Nephron (organoid): ENCODE measurements around the gene WDFY4.

Experiments used
- H3K27ac Mint-ChIP-seq, 3 experiments: 2 replicates each; pipeline ENCODE4 v1.8.0; 2020; ENCODE audit warnings: mixed read lengths in 3 of 3, mild to moderate bottlenecking in 2 of 3, moderate library complexity in 1 of 3
- H3K27me3 Mint-ChIP-seq: 2 replicates; pipeline ENCODE4 v1.8.0; 2021; ENCODE audit warnings: low read depth, mild to moderate bottlenecking, moderate library complexity, mixed read lengths
- H3K36me3 Mint-ChIP-seq: 2 replicates; pipeline ENCODE4 v1.8.0; 2020; ENCODE audit warnings: low read depth, mixed read lengths
- H3K4me1 Mint-ChIP-seq: 2 replicates; pipeline ENCODE4 v1.8.0; 2020; ENCODE audit warnings: mixed read lengths
- H3K4me3 Mint-ChIP-seq, 3 experiments: 2 replicates each; pipeline ENCODE4 v1.8.0; 2020; ENCODE audit warnings: mild to moderate bottlenecking in 3 of 3, mixed read lengths in 3 of 3, moderate library complexity in 2 of 3
- H3K9me3 Mint-ChIP-seq: 2 replicates; pipeline ENCODE4 v1.8.0; 2020; ENCODE audit warnings: mixed read lengths
- CTCF ChIP-seq, 3 experiments: fragments of 200-600 bp; sonication (generic); IDR thresholded peaks; one replicate each; pipeline ENCODE4 v1.5.0; 2021; ENCODE audit warnings: antibody characterized with exemption in 3 of 3; ENCODE audit not compliant: unreplicated experiment in 3 of 3

WDFY4 gene

GRCh38 chr10:48690791-48691660 lies 6.4 kb downstream of the WDFY4 start:
- Mint-ChIP-seq H3K36me3 (no peaks in the 10 kb centered on the region), H3K4me1 (no peaks in the 10 kb centered on the region), H3K27ac (no peak overlapping the region), H3K4me3 (no peak overlapping the region), H3K27me3 (peaks cover 23% of the 10 kb centered on the region), H3K9me3 (no peaks in the 10 kb centered on the region)
- TF ChIP-seq CTCF (IDR thresholded peaks at IDR 0.05; ENCODE audit: unreplicated experiment in 3 of 3) = no peak

- H3K9me3 Mint-ChIP-seq = no peaks in the 10 kb centered on the region
- H3K27ac Mint-ChIP-seq = no peak overlapping the region
- peaks cover 23% of the 10 kb centered on the region for H3K27me3 Mint-ChIP-seq
- H3K4me3 Mint-ChIP-seq = no peak overlapping the region
- no peaks in the 10 kb centered on the region for H3K36me3 Mint-ChIP-seq
- no peaks in the 10 kb centered on the region for H3K4me1 Mint-ChIP-seq
- TF ChIP-seq CTCF (IDR thresholded peaks at IDR 0.05; ENCODE audit: unreplicated experiment in 3 of 3) = no peak
Measured at GRCh38 chr10:48691812-48692528, 7.3 kb downstream of the WDFY4 start.

DNA sequence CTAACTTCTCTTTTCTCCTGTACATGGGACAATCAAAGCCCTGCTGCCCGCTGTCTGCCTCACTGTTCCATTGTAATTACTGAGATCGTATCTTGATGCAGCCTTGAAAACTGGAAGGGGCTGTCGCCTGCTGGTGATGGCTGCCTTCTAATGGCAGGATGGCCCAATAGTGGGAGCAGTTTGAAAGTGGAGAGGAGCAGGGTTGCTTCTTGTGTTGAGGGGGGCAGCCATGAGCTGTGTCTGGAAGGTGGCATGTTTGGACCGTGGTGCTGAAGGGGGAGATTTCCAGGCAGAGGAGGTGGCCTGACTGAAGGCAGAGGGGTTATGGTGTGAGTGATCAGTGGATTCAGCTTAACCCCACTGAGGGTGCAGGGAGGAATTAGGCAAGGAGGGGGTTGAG lies 8.1 kb downstream of the WDFY4 start:
- TF ChIP-seq CTCF (IDR thresholded peaks at IDR 0.05; ENCODE audit: unreplicated experiment in 3 of 3) = no peak
- peaks cover 23% of the 10 kb centered on the region for H3K27me3 Mint-ChIP-seq
- H3K4me1 Mint-ChIP-seq = no peaks in the 10 kb centered on the region
- H3K9me3 Mint-ChIP-seq = no peaks in the 10 kb centered on the region
- H3K36me3 Mint-ChIP-seq = no peaks in the 10 kb centered on the region
- no peak overlapping the region for H3K27ac Mint-ChIP-seq
- no peak overlapping the region for H3K4me3 Mint-ChIP-seq

DNA sequence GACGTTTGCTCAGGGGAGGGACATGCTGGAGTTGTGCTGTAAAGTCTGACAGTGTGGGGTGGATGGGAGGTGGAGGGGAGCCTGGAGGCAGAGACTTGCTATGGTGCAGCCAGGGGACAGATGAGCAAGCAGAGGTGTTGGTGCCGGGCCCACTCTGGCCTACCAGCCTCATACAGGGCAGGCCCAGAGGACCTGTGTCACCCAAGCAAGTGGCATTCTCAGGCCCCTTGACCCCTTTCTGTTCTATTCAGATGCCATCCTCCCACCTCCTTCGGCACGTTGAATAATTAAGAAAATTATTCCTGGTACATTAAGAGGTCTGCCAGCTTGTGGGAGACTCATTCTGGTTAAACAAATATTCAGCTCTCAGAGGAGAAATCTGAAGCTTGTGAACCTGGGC lies 8.5 kb downstream of the WDFY4 start:
- H3K36me3 Mint-ChIP-seq = no peaks in the 10 kb centered on the region
- H3K27ac Mint-ChIP-seq = no peak overlapping the region
- no peak overlapping the region for H3K4me3 Mint-ChIP-seq
- H3K27me3 Mint-ChIP-seq = peaks cover 23% of the 10 kb centered on the region
- no peak for TF ChIP-seq CTCF (IDR thresholded peaks at IDR 0.05; ENCODE audit: unreplicated experiment in 3 of 3)
- H3K9me3 Mint-ChIP-seq = no peaks in the 10 kb centered on the region
- H3K4me1 Mint-ChIP-seq = no peaks in the 10 kb centered on the region

- no peak overlapping the region for H3K4me3 Mint-ChIP-seq
- TF ChIP-seq CTCF (IDR thresholded peaks at IDR 0.05; ENCODE audit: unreplicated experiment in 3 of 3) = no peak
- H3K36me3 Mint-ChIP-seq = no peaks in the 10 kb centered on the region
- H3K9me3 Mint-ChIP-seq = no peaks in the 10 kb centered on the region
- peaks cover 27% of the 10 kb centered on the region for H3K27me3 Mint-ChIP-seq
- no peaks in the 10 kb centered on the region for H3K4me1 Mint-ChIP-seq
- no peak overlapping the region for H3K27ac Mint-ChIP-seq
Measured at GRCh38 chr10:48694371-48695030, 9.8 kb downstream of the WDFY4 start.
